ENCODE measurements around the gene ADAMTS17.

Gene ADAMTS17

DNA sequence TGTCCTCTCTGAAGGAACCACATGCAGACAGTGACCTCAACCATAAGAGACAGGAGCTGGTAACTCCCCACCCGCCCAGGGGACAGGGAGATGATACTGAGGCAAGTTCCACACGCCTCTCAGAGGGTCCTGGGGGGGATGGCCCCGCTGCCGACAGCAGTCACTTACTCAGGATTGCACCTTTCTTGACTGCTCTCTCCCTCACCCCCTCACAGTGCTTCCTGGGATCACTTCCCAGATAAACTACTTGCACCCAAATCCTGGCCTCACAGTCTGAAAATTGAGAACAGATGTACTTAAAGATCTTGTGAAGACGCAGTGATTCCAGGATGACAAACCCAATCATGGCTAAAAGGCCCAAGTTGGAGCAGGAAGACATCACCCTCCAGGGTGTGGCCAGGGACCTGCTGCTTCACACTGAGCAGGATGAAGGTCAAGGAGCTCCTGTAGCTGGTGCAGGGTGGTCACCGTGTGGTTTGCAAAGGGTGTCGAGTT lies 207.6 kb downstream of the ADAMTS17 start:
- no peak for DNase-seq (ENCODE audit: low read depth)

DNA sequence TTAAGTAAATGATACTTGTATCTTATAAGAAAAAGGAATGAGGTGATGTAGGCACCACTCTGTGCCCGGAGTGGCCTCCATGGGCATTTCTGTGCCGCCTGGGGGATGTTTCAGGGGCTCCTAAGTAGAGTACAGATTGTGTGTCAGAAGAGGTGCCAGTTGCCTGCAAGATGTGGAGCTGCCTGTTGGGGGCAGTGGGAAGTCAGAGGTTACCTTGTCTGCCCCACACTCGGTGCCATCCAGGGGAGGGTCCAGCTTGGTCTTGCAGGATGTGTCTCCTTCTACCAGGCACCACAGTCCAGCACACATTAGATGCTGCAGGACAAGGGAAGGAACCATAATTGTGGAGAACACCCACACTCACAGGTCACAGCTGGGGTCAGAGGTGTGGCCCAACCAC lies 208.8 kb downstream of the ADAMTS17 start:
- DNase-seq (ENCODE audit: low read depth), result no peak

DNA sequence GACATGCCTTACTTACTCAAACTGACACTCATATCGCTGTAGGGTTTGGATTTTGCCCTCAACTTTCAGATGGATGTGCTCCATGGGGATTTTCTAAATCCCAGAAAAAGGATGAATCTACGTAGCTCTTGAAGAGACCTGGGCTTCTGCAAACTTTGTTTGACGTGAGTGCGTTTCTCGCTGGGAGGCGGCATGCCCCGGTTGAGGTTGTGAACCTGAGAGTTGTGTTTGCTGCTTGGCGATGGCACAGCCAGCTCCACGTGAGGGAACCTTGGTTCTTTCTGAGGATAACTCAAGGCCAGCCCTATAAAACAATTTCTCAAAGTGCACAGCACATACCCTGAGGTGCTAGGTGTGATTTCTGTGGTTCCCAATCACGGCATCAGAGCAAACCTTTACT lies 209.5 kb downstream of the ADAMTS17 start:
- no peak for DNase-seq (ENCODE audit: low read depth)

DNA sequence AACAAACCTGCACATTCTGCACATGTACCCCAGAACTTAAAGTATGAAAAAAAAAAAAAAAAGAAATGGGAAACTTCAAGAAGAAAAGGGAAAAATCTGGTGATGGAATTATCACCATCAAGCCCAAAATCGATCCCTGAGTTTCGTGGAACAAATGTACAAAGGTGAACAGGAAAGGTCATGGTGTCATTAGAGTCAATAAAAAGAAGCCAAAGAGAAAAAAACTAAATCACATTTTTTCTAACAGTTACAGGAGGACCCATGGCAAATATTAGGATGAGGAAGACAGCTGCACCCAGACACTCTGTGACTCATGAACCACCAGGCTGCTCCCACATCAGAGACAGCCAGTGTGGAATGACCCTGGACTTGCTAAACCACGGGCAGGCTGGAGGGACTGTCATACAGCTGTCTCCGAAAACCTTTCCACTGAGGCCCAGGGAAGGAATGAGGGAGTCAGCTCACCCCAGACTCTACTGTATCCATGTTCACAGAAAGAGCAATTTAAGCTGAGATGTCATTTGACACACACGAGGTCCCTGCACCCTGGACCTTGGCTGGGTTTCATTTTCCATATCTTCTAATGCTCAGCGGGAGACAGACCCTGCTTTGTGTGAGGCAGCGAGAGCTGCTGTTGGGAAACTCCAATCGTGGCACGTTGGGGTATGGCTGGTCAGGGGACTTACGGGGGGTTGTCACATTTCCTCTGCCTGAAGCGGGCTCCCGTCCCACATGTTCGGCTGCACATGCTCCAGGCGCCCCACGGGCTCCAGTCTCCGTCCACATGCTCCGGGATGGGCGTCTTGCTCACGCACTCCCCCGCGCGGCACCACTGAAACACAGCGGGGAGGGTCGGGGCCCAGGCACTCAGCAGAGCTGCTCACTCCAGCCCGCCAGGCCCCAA lies 210.2 kb downstream of the ADAMTS17 start:
- no peak for DNase-seq (ENCODE audit: low read depth)

DNA sequence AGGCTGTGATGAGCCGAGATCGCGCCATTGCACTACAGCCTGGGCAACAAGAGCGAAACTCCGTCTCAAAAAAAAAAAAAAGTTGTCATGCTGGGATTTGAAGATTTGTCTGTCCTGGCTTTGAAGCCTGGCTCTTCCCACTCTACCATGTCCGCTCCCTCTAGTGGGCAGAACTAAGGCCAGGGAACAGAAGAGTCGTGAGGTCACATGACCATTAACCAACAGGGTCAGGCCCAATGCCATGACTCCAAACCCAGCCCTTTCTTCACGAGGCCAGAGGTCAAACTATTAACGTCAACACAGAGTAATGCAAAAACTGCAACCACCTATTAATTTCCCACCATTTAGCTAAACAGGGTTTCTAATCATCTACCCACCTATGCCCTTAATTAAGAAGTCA lies 212.1 kb downstream of the ADAMTS17 start:
- DNase-seq (ENCODE audit: low read depth), result no peak

DNA sequence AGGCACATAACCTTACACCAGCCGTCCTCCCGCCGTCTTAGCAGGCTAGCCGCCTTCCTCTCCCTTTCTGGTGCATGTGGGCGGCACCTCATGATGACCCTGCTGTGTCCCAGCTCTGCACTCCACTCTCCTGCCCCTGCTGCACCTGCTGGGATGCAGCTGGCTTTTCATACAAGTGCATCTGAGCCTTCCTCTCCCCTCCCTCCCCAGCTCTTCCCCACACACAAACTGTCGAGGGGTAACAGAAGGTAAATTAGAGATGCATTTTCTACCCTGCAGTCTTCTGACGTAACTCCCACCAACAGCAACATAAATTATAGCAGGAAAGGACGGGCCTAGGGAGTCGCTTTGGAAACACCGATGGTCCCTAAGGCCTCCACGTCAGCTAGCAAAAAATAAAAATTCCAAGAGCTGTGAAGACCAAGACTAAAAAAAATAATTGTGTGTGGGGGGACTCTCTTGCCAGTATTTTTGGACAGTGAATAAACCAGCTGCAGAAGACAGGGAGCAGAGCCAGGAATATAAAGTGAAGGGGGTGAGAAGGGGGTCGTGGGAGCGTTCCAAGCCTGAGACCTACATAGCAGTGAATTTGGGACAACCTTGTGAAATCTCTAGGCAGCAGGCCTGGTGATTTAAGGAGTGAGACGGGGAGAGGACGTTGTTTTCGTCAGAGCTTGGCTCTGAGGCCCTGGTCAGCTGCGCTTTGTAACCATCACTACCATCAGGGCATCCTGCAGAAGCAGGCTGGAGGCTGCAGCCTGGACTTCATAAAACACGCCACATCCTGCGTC lies 216.2 kb downstream of the ADAMTS17 start:
- DNase-seq (ENCODE audit: low read depth), result no peak

DNA sequence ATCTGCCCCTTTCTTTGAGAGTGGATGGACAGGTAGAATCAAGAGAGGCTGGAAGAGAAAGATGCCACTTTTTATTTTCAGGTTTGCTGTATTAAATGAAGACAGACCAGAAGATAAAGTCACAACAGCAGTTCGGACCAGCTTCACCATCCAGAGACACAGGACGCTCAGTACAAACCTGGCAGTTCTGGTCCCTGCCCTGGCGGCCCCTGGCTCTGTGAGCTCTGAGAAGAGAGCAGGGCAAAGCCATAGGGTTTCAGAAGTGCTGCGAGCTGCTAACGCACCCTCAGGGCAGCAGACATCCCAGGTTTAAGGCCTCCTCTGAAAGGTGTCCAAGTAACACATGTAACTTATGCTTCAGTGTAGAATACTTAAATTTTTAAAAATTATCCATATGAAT lies 216.8 kb downstream of the ADAMTS17 start:
- no peak for DNase-seq (ENCODE audit: low read depth)

DNA sequence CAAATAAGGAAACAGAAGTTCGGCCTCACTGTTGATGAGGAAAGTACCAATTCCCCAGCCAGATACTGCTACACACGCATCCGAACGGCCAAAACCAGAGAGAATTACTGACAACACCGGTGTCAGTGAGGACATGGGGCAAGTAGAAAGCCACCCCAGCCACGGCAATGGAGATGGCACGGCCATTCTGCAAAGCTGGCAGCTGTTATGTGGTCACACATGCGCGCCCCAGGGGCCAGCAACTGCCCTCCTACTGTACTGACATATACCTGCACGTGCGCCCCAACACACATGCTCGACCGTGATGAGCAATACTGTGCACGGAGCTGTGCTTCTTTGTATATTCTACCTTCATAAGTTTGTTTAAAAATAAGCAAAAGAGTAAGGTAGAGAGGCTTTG lies 217.4 kb downstream of the ADAMTS17 start:
- DNase-seq (ENCODE audit: low read depth), result no peak

DNA sequence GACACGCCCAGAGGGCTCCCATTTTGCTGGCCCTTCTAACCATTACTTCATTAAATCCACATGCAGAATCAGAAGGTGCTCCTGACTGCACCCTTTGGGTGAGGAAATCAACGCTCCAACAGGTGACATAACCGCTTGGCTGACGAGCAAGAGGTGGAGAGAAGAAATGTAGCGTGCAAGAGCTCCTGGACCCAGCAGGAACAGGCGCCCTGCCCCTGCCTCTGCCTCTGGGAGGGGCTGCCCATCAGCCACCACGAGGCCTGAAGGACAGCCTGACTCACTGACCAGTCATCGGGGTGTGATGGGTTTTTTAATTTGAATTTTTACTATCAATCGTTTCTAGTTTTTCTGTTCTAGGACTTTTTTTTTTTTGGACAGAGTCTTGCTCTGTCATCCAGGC lies 218.2 kb downstream of the ADAMTS17 start:
- no peak for DNase-seq (ENCODE audit: low read depth)

DNA sequence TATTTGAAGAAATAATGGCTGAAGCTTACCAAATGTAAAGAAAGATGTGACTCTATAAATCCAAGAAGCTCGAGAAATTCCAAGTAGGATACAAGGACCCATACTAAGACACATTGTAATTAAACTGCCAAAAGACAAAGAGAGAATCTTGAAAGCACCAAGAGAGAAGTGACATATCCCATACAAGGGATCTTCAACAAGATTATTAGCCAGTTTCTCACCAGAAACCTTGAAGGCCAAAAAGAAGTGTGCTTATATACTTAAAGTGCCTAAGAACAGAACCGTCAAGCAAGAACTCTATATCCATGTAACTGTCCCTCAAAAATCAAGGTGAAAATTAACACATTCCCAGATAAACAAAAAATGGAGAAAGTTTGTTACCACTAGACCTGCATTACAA lies 220.5 kb downstream of the ADAMTS17 start:
- DNase-seq (ENCODE audit: low read depth), result no peak

DNA sequence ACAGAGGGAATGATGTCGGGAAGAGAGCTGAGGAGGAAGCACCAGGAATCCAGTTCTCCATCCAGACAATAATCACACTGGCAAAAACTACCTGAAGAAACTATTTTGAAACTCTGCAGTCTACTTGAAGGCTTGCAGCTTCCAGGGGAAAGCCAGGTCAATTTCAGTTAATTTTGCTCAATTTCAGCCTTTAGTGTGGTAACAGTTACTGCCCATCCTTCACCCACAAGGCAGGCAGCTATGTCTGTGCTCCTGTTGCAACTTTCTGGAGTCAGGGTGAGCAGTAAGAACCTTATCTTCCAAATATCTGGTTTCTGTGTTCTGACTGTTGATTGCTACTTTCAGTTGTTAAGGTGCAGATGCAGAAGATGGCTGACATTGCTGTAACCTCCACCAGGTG lies 221.7 kb downstream of the ADAMTS17 start:
- no peak for DNase-seq (ENCODE audit: low read depth)

DNA sequence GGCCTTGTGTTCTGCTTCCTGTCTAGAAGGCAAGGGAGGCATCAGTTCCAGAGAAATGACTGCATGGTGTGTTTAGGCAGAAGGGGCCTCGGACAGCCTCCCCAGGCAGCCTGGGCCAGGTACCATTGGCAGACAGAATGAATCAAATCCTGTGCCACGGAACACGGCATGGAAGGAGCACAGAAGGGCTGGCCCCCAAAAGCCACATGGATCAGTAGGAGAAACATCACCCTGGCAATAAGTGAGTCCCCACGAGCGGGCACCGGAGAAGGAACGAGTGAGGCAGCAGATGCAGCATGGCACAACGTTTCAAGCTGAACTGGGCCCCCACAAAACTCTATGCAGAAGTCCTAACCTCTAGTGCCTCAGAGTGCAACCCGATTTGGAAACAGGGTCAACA lies 223.2 kb downstream of the ADAMTS17 start:
- DNase-seq (ENCODE audit: low read depth), result no peak

DNA sequence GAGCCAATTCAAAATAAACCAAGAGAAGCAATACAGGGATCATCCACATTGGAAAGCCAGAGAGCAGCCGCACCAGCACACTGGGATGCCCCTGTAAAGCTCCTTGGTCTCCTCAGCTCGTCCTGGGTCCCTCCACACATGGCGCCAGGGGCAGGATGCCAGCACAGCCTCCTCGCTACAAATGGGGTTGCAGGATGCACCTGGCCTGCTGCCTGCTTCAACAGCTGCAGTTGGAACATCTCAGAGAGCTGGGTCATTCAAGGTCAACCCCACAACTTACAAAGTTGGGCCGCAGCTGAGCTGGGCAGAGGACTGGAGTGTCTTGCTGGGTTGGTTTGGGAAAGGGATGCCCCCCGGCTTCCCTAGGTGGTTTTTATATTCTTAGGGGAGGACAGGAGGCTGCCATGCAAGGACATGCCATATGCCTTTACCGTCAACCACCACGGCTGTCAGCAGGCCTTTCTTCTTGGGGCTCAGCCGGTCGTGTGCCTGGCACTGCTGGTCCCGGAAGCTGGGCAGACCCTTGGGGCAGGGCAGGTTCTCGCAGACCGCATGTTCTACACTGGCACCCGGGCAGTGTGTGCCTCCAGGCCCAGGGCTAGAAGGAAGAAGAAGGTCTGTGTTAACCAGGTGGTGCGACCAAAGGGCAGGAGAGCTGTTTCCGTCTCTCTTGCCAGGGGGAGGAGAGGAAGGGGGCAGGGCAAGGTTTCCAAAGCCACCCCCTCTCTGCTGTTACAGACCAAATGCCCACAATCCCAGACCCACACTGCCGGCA lies 225.2 kb downstream of the ADAMTS17 start:
- DNase-seq (ENCODE audit: low read depth), result no peak

DNA sequence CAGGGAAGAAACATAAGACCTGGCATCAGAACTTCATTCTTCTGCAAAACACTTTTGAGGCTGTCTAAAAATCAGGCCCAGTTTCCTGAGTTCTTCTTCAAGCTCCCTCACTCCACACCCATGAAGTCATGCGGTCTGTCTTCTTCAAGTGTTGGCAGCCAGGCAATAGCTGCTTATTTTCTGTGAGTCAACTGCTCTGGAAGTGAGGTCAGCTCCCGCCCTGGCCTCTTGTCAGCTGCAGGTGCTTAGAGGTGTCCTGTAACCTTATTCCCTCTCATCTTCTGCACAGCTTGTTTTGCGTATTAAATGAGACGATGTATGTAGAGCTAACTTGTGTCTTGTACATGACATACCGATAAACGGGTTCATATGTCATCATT lies 226.1 kb downstream of the ADAMTS17 start:
- no peak for DNase-seq (ENCODE audit: low read depth)

DNA sequence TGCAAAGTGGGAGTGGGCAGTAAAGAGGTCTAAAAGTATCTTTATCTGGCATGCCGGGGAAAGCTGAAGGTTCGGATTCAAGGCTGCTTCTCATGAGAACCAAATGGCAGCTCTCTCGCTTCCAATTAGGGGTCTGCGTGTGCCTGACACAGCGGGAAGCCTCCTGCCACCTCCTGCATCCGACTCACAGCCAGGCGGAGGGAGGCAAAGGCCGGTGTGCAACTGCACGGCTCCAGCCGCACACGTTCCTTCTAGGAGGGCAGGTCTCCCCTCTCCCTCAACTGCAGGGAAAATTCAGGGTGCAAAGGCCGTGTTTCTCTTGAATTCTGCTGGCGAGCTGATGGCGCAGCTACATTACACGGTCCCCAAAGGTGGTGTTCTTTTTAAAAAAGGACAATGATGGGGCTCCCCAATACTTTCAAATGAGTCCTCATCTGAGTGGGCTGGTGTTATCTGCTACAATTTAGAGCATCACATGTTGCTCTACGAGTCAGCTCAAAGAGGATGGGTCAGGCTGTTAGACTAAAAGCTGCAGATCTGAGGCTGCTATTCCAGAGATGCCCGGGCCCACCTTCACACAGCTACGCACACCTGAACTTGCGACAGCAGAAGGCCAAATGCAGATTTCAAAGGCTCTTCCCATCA lies 226.6 kb downstream of the ADAMTS17 start:
- no peak for DNase-seq (ENCODE audit: low read depth)

DNA sequence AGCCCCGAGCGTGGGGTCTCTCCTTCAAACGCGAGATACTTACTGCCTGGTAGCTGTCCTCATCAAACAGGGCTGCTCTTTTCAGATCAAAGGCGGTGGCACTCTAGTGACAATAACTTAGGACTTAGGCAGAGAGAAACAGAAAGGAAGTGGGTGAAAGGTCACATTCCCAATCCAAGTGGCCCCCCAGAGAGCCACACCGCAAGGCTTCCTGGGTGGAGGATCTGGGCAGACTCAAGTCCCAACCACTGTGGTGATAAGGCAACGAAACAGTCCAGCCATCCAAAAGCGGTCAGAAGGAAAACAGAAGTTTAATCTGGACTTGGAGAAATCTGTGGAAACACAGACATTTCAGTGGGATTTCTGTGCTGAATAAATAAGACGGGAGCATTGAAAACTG lies 227.2 kb downstream of the ADAMTS17 start:
- DNase-seq (ENCODE audit: low read depth), result no peak

DNA sequence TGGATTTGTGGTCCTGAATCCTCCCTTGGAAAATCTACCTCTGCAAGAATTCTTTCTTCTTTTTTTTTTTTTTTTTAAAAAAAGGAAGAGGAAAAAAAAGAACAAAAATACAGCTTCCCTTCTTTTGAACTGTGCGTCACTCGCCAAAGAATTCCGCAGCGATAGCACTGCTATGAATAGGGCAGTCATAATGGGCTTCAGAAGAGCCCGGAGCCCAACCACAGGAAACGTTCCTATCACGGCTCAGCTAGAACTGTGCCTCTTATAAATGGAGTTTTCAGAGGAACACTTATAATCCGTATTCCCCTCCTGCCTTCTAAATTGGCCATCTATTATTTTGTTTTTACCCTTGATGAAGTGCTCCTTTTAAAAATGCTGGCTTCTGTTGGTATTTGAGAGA lies 227.7 kb downstream of the ADAMTS17 start:
- no peak for DNase-seq (ENCODE audit: low read depth)

DNA sequence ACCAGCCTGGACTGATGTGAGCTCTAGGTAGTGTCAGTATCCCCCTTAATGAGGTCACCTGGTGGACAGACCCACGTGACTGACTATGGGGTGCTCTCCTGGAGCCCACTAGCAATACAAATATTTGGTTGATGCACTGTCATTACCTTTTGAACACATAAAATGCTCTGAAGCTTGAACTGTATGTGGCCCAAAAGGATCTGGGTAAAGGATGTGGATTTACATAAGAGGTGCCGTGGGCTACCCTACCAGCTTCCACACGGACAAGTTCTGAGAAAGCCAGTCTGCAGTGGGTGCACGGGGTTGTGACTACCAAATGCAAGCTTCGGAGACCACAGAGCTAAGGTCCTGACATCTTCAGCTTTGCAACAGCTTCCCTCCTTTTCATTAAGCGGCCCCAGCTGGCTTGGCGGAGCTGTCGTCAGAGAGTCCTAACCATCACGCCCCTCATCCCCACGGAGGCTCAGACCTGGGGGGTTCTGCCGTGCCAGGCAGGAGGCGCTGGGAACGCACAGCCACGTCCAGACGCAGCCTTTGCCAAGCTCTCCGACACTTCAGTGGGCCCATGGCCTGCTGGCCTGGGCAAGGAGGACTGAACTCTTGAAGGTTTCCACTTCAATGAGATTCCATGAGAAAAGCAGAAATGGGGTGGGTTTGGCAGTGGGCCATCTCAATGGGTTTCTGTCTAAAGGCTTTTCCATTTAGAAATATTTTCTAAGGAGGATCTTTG lies 228.3 kb downstream of the ADAMTS17 start:
- DNase-seq (ENCODE audit: low read depth), result no peak

DNA sequence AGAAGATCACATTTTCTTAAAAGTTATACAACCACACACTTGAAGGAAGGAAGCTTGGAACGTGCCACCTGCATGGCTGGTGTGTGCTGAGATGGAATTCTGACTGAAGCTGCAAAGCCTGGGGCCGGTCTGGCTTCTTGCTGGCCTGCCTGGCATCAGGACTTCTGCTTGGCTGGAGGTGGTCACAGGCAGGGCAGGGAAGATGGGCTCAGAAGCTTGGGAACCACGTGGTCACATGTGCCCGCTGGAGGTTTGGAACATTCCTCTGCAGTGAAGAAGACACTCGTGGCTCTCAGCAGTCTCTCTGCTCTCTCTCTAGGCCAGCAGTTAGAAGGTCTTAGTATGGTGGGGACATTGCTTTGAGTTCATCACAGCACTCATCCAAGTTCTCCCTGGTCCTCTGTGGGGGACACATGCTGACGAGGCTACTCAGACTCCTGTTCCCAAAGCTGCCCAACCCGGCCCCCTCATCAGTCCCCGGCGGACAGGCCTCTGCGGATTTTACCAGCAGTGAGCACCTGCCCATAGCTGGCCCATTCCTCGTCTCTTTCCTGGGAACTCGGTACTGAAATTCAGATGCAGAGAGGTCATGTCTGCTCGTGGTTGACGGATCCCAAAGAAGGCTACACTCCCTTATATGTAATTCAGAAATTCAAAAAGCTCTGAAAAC lies 229.0 kb downstream of the ADAMTS17 start:
- DNase-seq (ENCODE audit: low read depth), result no peak

DNA sequence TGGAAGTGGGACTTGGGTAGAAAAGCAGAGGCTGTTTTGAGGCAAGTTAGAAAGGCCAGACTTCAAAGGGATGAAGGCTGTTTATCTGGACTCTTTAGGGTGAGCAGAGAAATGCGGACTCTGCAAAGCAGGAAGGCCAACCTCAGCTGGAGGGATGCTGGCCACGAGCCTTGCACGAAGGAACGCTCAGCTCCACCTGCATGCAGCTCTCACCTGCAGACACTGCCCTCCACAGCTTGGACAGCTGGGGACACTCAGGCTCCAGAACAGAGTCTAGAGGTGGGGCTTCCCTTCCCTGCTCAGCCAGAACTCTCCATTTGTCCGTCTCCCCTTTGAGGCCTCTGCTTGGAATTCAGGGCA lies 229.7 kb downstream of the ADAMTS17 start:
- no peak for DNase-seq (ENCODE audit: low read depth)

Data from GM04503 (cell line).